GM19238 (cell line): Measurements from ENCODE around the gene AGT.

ENCODE experiments used
- DNase-seq: peaks from one replicate; pipeline ENCODE4 v3.0.0; 2011; ENCODE audit warnings: low spot score; ENCODE audit not compliant: insufficient read length

Gene AGT

DNA sequence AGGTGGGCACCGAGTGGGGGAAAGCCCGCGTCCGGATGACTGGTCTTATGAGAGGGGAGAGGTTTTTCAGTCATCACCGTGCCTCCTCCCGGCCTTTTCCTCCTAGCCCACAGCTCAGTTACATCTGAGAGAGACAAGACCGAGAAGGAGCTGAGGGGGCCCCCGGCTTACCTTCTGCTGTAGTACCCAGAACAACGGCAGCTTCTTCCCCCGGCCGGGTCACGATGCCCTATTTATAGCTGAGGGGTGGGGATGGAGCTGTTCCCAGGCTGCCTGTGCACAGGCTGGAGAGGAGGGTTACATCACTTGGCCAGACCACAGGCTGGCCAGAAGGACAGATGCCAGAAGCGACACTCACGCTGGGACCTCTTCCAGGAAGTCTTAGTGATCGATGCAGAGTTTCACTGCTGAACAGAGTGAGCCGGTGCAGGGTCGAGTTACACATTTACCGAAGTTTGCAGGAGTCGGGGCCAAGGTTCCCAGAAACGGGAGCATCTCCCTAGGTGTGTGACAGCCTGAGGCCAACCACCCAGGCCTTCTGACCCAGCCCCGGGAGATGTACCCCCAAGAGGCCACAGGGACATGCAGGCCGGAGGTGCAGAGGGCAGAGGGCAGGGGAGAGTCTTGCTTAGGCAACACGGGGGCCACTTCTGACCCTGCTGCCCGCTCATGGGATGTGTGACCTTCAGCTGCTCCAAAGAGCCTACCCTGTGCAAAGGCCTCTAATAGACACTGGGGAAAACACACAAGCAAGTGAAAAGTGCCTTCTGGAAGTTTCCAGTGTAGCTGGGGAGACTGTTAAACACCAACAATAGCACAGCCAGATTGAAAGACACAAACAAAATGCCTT, at the start of gene AGT:
AGT (minus strand) TSS at position 208 of the 850 bp plus-strand sequence. CDS start 3,299 bp downstream, outside the sequence.
- no peak for DNase-seq

- no peak for DNase-seq
Observed at GRCh38 chr1:230761443-230762167, 47.7 kb upstream of the AGT start.

DNA sequence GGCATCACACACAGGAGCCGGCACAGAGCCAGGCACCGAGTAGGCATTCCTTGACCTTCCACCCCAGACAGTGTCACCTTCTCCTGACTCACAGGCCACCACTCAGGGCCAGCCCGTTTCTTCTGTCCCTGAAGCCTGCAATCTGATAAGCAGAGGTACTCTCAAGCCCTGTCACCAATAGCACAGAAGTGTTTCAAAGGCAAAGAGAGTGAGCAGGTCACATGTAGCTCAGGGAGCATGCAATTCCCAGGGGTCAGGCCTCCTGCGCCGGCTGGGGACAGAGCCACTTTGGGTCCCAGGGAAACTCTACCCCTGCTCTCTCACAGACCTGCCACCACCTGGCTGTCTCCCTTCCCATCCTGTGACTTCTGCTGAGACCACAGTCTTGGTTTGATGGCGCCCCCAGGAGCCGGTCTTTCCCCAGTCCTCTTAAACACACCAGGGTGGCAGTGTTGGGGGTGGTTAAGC, 46.5 kb upstream of the AGT start:
- no peak for DNase-seq

GRCh38 chr1:230759369-230760065, 45.6 kb upstream of the AGT start:
- DNase-seq: no peak

GRCh38 chr1:230758709-230759368, 44.9 kb upstream of the AGT start:
- no peak for DNase-seq

GRCh38 chr1:230757856-230758708, 44.2 kb upstream of the AGT start:
- no peak for DNase-seq

DNA sequence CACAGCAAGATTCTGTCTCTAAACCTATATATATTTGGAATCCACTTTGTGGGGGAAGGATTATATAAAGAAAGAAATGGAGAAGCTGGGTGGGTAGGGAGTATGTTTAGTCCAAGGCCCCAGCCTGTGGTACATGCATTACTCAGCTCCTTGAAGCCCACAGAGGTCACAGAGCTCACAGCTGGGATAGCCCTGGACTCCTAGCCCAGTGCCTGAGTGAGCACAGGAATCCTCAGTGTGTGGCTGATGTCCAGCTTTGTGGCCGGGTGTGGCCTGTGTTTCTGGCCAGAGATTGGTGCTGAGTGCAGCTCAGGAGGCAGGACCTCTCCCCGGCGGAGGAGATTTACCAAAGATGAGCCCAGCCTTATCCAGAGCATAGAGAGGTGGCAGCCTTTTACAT, 40.9 kb upstream of the AGT start:
- no peak for DNase-seq

DNA sequence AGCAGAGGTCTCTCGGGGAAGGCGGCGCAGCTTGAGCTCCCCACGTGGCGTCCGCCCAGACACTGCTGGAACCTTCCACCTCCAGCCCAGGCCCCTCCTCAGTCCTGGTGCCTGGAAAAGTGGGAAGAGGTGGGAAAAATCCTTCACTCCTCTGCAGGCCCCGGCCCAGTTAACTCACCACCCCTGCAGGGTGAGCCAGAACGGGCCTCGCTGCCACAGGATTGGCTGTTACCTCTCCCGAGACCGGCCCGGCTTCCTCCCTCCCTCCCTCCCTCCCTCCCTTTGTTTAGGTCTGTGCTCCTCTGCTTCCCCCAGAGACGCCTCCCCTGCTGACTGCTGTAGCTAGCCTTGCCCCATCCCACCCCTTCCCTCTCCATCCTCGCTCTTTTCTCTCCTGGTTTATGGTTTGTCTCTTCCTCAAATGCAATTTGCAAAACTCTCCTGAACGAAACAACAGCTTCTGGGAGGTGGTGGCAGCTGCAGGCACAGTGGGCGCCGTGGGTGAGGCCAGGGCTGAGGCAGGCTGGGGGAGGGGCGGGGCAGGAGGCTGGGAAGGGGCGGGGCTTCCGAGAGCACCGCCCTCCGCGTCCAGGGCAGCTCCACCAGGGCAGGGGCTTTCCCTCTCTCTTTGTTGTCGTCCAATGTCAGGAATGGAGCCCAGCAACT, 39.8 kb upstream of the AGT start:
- DNase-seq: no peak

GRCh38 chr1:230753191-230753585, 39.3 kb upstream of the AGT start:
- DNase-seq: no peak

GRCh38 chr1:230752407-230752806, 38.5 kb upstream of the AGT start:
- DNase-seq: no peak

- no peak for DNase-seq
Observed at GRCh38 chr1:230750986-230751625, 37.2 kb upstream of the AGT start.

DNA sequence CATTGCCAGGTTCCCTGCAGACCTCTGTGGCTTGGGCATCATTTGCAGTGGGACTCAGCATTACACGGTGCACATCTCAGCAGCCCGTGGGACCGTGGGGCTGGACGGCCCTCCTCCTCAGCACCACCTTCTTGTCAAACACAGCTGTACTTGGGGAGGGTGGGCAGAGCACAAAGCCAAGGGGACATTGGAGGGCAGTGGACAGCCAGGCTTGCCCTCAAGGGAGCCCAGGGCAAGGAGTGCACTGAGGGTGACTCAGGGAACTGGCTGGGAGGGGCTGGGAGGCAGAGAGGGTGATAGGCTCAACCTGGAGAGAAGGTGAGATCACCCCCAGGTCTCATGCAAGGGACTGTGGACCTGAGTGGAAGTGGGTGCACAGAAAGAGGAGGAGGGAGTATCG, 36.7 kb upstream of the AGT start:
- no peak for DNase-seq

- no peak for DNase-seq
Observed at GRCh38 chr1:230749635-230750034, 35.7 kb upstream of the AGT start.

DNA sequence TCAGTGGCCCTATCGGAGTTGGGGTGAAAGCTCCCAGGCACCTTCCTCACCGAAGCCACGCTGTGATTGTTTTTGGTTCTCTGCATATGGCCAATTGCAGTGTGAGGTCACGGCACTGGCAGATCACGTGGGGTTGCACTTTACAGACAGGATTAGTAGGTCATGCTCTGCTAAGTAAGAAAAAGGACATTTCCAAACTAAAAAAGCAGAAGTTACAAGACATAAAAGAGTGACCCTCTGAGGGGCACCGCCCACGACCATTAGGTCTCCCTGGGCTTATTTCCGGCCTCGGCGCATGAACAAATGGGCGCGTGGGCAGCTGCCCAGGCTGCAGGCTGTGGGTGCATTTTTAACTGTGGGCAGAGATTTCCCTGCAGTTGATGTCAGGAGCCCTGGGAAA, 35.2 kb upstream of the AGT start:
- DNase-seq: no peak

- no peak for DNase-seq
Observed at GRCh38 chr1:230747890-230748800, 34.2 kb upstream of the AGT start.

- DNase-seq: no peak
Observed at GRCh38 chr1:230747127-230747730, 33.3 kb upstream of the AGT start, which contains the start of gene CAPN9. Gene CAPN9, plus strand, starts transcription at chr1:230747388. Its CDS starts 109 bp downstream, at chr1:230747497.

GRCh38 chr1:230746617-230747016, 32.7 kb upstream of the AGT start:
- DNase-seq: no peak

GRCh38 chr1:230745071-230745470, 31.1 kb upstream of the AGT start:
- DNase-seq: no peak
